ENCODE measurements around the gene PPP1R15A. TPM values are rescaled to one million over a fixed set of nuclear protein-coding genes. Genes with fewer than 3 reads are reported as not detected.
A peak's percentile ranks its signal among the peaks of the same experiment; 100 is the strongest.

The PPP1R15A gene
- total RNA-seq, 2 donors from 2014 or later, result 108 to 139 TPM

GRCh38 chr19:48858984-48859710, 13.1 kb upstream of the PPP1R15A start:
- H3K9me3 ChIP-seq, result no peaks in the 10 kb centered on the region
- H3K27ac ChIP-seq, result no peak overlapping the region
- H3K36me3 ChIP-seq, result peaks cover 9% of the 10 kb centered on the region
- DNase-seq (ENCODE audit: low spot score), result no peak
- no peak for TF ChIP-seq CTCF (IDR thresholded peaks at IDR 0.05)
- no peaks in the 10 kb centered on the region for H3K27me3 ChIP-seq (replicated peaks; ENCODE audit: insufficient read depth)
- ATAC-seq (ENCODE audit: insufficient number of reproducible peaks, low FRiP score, low read depth), result no peak
- no peaks in the 10 kb centered on the region for H3K4me1 ChIP-seq (ENCODE audit: control insufficient read depth in 1 of 2, low read depth in 2 of 2)
- peak overlapping the region; percentile 41 for H3K4me3 ChIP-seq

GRCh38 chr19:48859711-48860572, 12.3 kb upstream of the PPP1R15A start:
- DNase-seq (ENCODE audit: low spot score) (no peak), ATAC-seq (ENCODE audit: insufficient number of reproducible peaks, low FRiP score, low read depth) (no peak)
- Histone ChIP-seq H3K27me3 (replicated peaks; ENCODE audit: insufficient read depth) (no peaks in the 10 kb centered on the region), H3K27ac (no peak overlapping the region), H3K4me3 (no peak overlapping the region), H3K4me1 (ENCODE audit: control insufficient read depth in 1 of 2, low read depth in 2 of 2) (no peaks in the 10 kb centered on the region), H3K36me3 (peaks cover 9% of the 10 kb centered on the region), H3K9me3 (no peaks in the 10 kb centered on the region)
- TF ChIP-seq CTCF (IDR thresholded peaks at IDR 0.05), result no peak

GRCh38 chr19:48861313-48861712, 10.9 kb upstream of the PPP1R15A start:
- no peaks in the 10 kb centered on the region for H3K9me3 ChIP-seq
- H3K27ac ChIP-seq, result no peak overlapping the region
- no peak overlapping the region for H3K4me3 ChIP-seq
- peaks cover 9% of the 10 kb centered on the region for H3K36me3 ChIP-seq
- ATAC-seq (ENCODE audit: insufficient number of reproducible peaks, low FRiP score, low read depth) (no peak), DNase-seq (ENCODE audit: low spot score) (no peak)
- peaks cover 0 to 2% of the 10 kb centered on the region in 2 donors for H3K4me1 ChIP-seq (ENCODE audit: control insufficient read depth in 1 of 2, low read depth in 2 of 2)
- H3K27me3 ChIP-seq (replicated peaks; ENCODE audit: insufficient read depth), result no peaks in the 10 kb centered on the region
- TF ChIP-seq CTCF (IDR thresholded peaks at IDR 0.05), result no peak

- no peak for TF ChIP-seq CTCF (IDR thresholded peaks at IDR 0.05)
- Histone ChIP-seq H3K36me3 (peaks cover 5% of the 10 kb centered on the region), H3K4me3 (no peak overlapping the region), H3K27me3 (replicated peaks; ENCODE audit: insufficient read depth) (no peaks in the 10 kb centered on the region), H3K9me3 (no peaks in the 10 kb centered on the region), H3K27ac (no peak overlapping the region), H3K4me1 (ENCODE audit: control insufficient read depth in 1 of 2, low read depth in 2 of 2) (peaks cover 0 to 17% of the 10 kb centered on the region in 2 donors)
- ATAC-seq (ENCODE audit: insufficient number of reproducible peaks, low FRiP score, low read depth), result no peak
- DNase-seq (ENCODE audit: low spot score), result no peak
These were observed 9.4 kb upstream of the PPP1R15A start for GRCh38 chr19:48862827-48863226.

GRCh38 chr19:48866692-48867091, 5.5 kb upstream of the PPP1R15A start:
- no peak for ATAC-seq (ENCODE audit: insufficient number of reproducible peaks, low FRiP score, low read depth)
- Histone ChIP-seq H3K4me1 (ENCODE audit: control insufficient read depth in 1 of 2, low read depth in 2 of 2) (peaks cover 3 to 28% of the 10 kb centered on the region in 2 donors), H3K4me3 (peak overlapping the region; percentile 63), H3K9me3 (no peaks in the 10 kb centered on the region), H3K27me3 (replicated peaks; ENCODE audit: insufficient read depth) (no peaks in the 10 kb centered on the region), H3K27ac (no peak overlapping the region), H3K36me3 (no peaks in the 10 kb centered on the region)
- no peak for TF ChIP-seq CTCF (IDR thresholded peaks at IDR 0.05)
- no peak for DNase-seq (ENCODE audit: low spot score)

Data from thoracic aorta (tissue), 2 donors.